ENCODE results near the gene OR4K13.

Gene OR4K13, protein sequence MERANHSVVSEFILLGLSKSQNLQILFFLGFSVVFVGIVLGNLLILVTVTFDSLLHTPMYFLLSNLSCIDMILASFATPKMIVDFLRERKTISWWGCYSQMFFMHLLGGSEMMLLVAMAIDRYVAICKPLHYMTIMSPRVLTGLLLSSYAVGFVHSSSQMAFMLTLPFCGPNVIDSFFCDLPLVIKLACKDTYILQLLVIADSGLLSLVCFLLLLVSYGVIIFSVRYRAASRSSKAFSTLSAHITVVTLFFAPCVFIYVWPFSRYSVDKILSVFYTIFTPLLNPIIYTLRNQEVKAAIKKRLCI

DNA sequence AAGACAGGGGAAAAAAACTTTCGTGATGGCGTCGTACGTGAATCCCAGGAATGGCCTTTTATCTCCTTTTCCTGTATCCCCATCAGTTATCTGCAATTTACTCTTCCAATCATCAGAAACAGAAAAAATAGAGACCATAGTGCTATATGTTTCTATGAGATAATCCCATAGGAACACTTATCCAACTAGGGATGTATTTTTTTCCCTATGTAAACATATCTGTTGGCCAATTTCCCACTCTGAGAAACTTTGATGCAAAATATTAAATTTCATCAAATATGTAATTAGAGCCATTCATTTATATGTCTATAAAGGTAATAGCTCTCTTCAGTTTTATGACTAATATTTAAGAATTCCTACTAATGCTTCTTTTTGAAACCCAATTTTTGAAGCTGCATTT, at the start of gene OR4K13:
OR4K13 (minus strand) TSS at position 101 of the 400 bp plus-strand sequence. CDS start 1,280 bp downstream, outside the sequence.
- TF ChIP-seq MYC (IDR thresholded peaks at IDR 0.05; ENCODE audit: low read depth, low read length) (no peak), POLR2A (IDR thresholded peaks at IDR 0.05; ENCODE audit: extremely low read depth, insufficient read length) (no peak)
- TF ChIP-seq, protein P1, sequence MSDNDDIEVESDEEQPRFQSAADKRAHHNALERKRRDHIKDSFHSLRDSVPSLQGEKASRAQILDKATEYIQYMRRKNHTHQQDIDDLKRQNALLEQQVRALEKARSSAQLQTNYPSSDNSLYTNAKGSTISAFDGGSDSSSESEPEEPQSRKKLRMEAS (IDR thresholded peaks at IDR 0.05; ENCODE audit: low read depth, low read length), result no peak
- TF ChIP-seq, protein P2, sequence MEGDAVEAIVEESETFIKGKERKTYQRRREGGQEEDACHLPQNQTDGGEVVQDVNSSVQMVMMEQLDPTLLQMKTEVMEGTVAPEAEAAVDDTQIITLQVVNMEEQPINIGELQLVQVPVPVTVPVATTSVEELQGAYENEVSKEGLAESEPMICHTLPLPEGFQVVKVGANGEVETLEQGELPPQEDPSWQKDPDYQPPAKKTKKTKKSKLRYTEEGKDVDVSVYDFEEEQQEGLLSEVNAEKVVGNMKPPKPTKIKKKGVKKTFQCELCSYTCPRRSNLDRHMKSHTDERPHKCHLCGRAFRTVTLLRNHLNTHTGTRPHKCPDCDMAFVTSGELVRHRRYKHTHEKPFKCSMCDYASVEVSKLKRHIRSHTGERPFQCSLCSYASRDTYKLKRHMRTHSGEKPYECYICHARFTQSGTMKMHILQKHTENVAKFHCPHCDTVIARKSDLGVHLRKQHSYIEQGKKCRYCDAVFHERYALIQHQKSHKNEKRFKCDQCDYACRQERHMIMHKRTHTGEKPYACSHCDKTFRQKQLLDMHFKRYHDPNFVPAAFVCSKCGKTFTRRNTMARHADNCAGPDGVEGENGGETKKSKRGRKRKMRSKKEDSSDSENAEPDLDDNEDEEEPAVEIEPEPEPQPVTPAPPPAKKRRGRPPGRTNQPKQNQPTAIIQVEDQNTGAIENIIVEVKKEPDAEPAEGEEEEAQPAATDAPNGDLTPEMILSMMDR (IDR thresholded peaks at IDR 0.05; ENCODE audit: low read depth, low read length), result no peak
- no peak for DNase-seq (ENCODE audit: low read depth)
- no peak within 1 kb of the TSS for H3K4me3 ChIP-seq (ENCODE audit: low read depth, low read length)

DNA sequence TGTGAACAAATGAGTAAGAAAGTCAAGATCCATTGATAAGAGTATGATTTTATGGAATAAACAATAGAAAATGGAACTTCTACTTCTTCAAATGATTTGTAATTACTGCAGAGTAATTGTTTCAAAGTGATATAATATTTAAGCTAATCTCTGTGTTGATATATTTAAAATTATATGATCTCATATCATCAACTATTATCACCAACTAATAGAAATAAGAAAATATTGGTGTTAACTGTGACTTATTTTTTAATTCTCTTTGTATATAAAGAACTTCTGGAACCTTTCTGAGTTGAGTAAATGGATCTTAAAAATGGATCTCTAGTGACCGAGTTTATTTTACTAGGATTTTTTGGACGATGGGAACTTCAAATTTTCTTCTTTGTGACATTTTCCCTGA, 23.9 kb upstream of the OR4K13 start, which contains the start of gene OR4L1:
OR4L1 (plus strand) TSS at position 301 of the 400 bp plus-strand sequence; CDS start at position 301, 0 bp downstream.
- no peak for DNase-seq (ENCODE audit: low read depth)
- no peak for TF ChIP-seq POLR2A (IDR thresholded peaks at IDR 0.05; ENCODE audit: extremely low read depth, insufficient read length)
- TF ChIP-seq, protein P1 (IDR thresholded peaks at IDR 0.05; ENCODE audit: low read depth, low read length), result no peak
- TF ChIP-seq, protein P2 (IDR thresholded peaks at IDR 0.05; ENCODE audit: low read depth, low read length), result no peak
- TF ChIP-seq MYC (IDR thresholded peaks at IDR 0.05; ENCODE audit: low read depth, low read length), result no peak

DNA sequence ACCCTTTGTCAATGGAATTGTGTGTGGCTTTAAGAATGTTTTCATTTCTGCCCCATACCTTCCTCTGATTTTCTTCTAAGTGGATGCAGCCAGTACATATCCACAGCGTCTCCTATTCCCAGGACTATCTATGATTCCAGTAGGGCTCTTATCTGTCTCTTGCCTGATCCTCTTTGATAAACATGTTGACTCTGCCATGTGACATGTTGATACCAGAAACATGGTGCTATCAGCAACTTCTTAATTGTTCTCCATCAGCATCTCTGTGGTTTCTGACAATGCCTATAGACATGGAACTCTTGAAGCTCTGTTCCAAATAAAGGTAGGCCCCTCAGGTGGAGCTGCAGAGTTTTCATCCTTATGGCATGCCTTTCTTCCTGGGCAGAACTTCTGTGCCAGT, 12.4 kb upstream of the OR4K13 start:
- no peak for DNase-seq (ENCODE audit: low read depth)
- H3K4me3 ChIP-seq (ENCODE audit: low read depth, low read length), result no peak overlapping the region
- TF ChIP-seq POLR2A (IDR thresholded peaks at IDR 0.05; ENCODE audit: extremely low read depth, insufficient read length) (no peak), MYC (IDR thresholded peaks at IDR 0.05; ENCODE audit: low read depth, low read length) (no peak)
- TF ChIP-seq, protein P2 (IDR thresholded peaks at IDR 0.05; ENCODE audit: low read depth, low read length), result no peak
- TF ChIP-seq, protein P1 (IDR thresholded peaks at IDR 0.05; ENCODE audit: low read depth, low read length), result no peak

More for the DNA sequence above, 23.9 kb upstream of the OR4K13 start, which contains the start of gene OR4L1:
- no peak within 1 kb of the TSS for H3K4me3 ChIP-seq (ENCODE audit: low read depth, low read length)

DNA sequence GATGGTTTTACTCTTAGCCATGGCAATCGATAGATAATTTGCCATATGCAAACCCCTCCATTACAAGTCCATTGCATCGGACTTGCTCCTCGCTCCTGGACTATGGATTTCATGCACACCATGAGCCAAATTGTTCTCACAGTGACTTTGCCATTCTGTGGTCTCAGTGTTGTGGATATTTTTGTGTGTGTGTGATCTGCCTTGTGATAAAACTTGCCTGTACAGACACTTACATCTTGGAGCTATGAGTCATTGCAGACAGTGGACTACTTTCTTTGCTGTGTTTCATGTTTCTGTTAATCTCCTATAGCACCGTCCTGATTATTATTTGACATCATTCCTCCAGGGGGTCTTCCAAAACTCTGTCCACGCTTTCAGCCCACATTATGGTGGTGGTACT, 8.4 kb upstream of the OR4K13 start:
- H3K4me3 ChIP-seq (ENCODE audit: low read depth, low read length), result no peak overlapping the region
- TF ChIP-seq, protein P1 (IDR thresholded peaks at IDR 0.05; ENCODE audit: low read depth, low read length), result no peak
- TF ChIP-seq MYC (IDR thresholded peaks at IDR 0.05; ENCODE audit: low read depth, low read length) (no peak), POLR2A (IDR thresholded peaks at IDR 0.05; ENCODE audit: extremely low read depth, insufficient read length) (no peak)
- TF ChIP-seq, protein P2 (IDR thresholded peaks at IDR 0.05; ENCODE audit: low read depth, low read length), result no peak
- no peak for DNase-seq (ENCODE audit: low read depth)

DNA sequence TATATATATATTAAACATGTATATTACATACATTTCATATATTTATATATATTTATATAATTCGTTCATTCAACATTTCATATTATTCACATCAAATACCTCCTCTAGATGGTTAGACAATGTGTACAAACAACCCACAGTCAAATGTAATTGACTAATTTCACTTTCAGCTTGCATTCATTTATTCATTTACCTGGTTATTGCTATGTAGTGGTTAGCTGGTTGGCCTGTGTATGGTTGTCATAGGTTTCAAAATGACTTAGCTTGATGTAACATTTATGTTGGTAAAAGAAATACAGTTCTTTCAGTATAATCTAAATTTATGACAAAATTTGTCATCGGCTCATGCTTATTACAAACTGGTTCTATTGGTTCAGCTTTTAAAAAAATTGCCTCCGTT, 389 bp downstream of the OR4K13 start:
- DNase-seq (ENCODE audit: low read depth), result no peak
- TF ChIP-seq, protein P1 (IDR thresholded peaks at IDR 0.05; ENCODE audit: low read depth, low read length), result no peak
- TF ChIP-seq MYC (IDR thresholded peaks at IDR 0.05; ENCODE audit: low read depth, low read length) (no peak), POLR2A (IDR thresholded peaks at IDR 0.05; ENCODE audit: extremely low read depth, insufficient read length) (no peak)
- TF ChIP-seq, protein P2 (IDR thresholded peaks at IDR 0.05; ENCODE audit: low read depth, low read length), result no peak
- H3K4me3 ChIP-seq (ENCODE audit: low read depth, low read length), result no peak overlapping the region

Measured in NB4 (cell line).